HG02588 (cell line): ENCODE data around the gene PLD6.
"Not testable (repeated sequence)": the region's sequence is repeated elsewhere in the genome, so short reads cannot be mapped to it uniquely, and the experiment has no call there.

Experiments used
- ATAC-seq: cut with Tn5 transposase; IDR thresholded peaks from one replicate; pipeline ENCODE4 v1.9.1; 2021; ENCODE audit warnings: mild to moderate bottlenecking, moderate library complexity; ENCODE audit not compliant: unreplicated experiment

Gene PLD6, protein sequence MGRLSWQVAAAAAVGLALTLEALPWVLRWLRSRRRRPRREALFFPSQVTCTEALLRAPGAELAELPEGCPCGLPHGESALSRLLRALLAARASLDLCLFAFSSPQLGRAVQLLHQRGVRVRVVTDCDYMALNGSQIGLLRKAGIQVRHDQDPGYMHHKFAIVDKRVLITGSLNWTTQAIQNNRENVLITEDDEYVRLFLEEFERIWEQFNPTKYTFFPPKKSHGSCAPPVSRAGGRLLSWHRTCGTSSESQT

DNA sequence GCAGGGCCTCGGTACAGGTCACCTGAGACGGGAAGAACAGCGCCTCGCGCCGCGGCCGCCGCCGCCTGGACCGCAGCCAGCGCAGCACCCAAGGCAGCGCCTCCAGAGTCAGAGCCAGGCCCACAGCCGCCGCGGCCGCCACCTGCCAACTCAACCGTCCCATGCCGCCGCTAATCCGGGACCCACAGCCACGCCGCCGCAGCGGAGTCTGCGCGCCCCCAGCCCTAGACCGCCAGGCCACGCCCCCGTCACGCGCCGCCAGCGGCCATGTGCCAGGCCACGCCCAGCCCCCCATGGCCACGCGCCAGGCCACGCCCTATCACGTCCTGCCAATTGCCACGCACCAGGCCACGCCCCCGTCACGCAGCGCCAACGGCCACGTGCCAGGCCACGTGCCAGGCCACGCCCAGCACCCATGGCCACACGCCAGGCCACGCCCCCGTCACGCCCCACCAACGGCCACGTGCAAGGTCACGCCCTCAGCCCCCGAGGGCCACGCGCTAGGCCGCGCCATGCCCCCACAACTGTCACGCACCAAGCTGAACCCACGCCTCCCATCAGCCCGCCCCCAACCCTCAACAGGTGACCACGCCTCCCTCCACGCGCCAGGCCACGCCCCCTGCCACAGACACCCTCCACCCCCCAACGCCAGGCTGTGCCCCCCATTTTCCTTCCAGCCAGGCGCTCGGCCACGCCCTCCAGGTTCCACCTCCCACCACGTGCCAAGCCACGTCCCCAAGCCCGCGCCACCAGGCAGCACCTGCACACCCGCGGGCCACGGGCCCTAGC, at the start of gene PLD6:
Gene PLD6 (minus strand): TSS at position 210 of the 789 bp plus-strand sequence. CDS start 47 bp downstream, at position 163.
- peak; percentile 54 for ATAC-seq

DNA sequence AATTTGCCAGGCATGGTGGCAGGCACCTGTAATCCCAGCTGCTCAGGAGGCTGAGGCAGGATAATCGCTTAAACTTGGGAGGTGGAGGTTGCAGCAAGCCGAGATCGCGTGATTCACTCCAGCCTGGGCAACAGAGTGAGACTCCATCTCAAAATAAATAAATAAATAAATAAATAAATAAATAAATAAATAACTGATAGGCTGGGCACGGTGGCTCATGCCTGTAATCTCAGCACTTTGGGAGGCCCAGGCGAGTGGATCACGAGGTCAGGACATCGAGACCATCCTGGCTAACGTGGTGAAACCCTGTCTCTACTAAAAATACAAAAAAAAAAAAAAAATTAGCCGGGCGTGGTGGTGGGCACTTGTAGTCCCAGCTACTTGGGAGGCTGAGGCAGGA, 49.6 kb upstream of the PLD6 start:
- not testable (repeated sequence) for ATAC-seq

DNA sequence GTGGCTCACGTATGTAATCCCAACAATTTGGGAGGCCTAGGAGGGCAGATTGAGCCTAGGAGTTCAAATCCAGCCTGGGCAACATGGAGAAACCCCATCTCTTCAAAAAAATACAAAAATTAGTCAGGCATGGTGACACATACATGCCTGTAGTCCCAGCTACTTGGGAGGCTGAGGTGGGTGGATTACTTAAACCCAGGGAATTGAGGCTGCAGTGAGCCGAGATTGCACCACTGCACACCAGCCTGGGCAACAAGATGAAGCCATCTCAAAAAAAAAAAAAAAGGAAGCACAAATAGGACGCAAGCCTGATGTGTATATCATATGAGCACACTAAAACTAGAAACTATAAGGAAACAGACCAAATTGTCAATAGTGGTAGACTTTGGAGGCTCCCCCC, 47.9 kb upstream of the PLD6 start:
- no peak for ATAC-seq

DNA sequence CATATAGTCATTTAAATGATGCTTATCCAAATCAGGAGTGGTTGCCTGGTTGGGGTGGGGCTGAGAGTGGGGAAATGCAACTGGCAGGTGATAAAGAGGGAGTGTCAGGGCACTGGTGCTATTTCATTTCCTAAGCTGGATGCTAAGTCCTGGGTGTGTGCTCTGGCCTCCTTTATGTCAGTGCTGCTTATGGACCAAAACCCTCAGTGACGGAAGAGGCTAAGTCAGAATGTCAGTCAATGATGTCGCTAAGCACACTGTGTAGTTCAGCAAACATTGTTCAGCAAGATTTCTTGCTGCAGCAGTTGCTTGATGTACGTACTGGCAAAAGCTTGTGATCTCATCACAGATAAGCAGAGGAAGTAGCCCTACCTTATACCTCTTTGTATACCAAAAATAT, 47.3 kb upstream of the PLD6 start:
- ATAC-seq, result no peak

DNA sequence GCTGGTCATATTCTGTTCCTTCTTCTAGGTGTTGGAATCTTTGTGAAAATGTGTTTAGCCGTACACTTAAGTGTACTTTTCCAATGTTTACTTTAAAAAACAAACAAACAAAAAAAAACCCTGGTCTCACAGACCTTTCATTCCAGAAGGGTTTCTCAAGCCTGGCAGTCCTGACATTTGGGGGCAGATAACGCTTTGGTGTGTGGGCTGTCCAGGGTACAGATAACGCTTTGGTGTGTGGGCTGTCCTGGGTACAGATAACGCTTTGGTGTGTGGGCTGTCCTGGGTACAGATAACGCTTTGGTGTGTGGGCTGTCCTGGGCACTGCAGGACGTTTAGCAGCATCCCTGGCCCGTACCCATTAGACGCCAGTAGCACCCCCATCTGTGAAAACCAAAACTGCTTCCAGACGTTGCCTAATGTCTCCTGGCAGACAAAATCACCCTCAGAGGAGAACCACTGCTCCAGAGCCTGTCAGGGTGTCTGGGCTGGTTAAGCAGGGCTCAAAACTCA, 46.1 kb upstream of the PLD6 start:
- no peak for ATAC-seq

DNA sequence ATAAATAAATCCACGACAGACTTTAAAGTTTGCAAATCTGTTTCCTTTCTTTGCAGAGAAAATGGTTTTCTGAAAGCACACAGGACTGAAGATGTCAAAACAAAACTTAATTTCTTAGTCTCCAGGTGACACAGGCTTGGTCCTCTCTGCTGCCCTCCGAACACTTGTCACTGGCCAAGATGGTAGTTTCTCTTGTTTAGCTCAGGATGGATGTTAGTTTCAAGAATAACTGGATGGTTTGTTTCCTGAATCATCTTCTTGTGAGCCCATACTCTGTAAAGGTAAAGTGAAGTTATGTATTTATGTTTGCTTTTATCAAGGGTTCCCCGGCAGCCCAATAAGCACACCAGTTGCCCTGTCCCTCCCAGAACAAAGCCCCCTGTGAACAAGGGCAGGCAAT, 40.7 kb upstream of the PLD6 start:
- ATAC-seq, result no peak

DNA sequence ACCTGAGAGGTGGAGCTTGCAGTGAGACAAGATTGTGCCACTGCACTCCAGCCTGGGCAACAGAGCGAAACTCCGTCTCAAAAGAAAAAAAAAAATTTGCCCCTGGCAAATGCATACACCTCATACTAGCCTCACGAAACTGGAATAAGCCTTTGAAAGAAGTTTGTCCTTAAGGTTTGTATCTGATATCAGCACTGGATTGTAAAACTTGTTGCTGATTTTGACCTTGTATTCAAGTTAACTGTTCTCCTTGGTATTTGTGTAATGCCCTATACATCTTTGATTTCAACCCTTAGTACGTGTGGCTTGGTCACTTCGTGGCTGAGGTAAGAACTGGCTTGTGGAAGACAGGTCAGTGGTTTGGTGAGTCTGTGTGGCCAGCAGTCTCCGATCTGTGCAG, 37.0 kb upstream of the PLD6 start:
- ATAC-seq, result no peak

DNA sequence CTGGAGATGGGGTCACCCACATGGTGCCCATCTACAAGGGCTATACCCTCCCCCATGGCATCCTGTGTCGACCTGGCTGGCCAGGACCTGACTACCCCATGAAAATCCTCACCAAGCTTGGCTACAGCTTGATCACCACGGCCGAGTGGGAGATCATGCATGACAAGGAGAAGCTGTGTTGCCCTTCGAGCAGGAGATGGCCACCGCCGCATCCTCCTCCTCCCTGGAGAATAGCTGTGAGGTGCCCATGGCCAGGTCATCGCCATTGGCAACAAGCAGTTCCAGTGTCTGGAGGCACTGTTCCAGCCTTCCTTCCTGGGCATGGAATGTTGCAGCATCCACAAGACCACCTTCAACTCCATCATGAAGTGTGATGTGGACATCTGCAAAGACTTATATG, 36.1 kb upstream of the PLD6 start:
- ATAC-seq, result no peak

DNA sequence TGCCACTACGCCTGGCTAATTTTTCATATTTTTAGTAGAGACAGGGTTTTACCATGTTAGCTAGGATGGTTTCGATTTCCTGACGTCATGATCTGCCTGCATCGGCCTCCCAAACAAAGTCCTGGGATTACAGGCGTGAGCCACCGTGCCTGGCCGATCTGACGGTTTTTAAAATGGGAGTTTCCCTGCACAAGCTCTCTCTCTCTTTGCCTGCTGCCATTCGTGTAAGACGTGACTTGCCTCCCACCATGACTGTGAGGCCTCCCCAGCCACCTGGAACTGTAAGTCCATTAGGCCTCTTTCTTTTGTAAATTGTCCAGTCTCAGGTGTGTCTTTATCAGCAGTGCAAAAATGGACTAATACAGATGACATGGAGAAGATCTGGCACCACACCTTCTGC, 35.5 kb upstream of the PLD6 start:
- ATAC-seq, result no peak

DNA sequence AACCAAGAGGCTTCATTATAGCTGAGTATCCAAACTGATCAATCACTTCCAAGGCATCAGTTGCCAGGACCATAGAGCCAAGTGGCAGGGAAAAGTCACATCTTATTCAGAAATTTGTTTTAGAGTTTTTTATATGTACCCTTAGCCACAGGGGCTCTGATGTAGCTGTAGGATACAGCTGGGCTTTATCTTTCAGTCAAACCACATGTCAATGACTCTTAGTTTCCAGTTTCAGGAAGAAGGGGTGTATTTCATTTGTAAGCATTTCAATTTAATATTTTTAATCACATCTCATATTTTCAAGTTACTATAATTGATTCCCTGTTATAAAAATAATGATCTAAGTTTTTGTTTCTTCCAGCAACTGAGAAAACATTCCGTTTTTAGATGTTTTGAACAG, 33.7 kb upstream of the PLD6 start:
- ATAC-seq, result no peak

DNA sequence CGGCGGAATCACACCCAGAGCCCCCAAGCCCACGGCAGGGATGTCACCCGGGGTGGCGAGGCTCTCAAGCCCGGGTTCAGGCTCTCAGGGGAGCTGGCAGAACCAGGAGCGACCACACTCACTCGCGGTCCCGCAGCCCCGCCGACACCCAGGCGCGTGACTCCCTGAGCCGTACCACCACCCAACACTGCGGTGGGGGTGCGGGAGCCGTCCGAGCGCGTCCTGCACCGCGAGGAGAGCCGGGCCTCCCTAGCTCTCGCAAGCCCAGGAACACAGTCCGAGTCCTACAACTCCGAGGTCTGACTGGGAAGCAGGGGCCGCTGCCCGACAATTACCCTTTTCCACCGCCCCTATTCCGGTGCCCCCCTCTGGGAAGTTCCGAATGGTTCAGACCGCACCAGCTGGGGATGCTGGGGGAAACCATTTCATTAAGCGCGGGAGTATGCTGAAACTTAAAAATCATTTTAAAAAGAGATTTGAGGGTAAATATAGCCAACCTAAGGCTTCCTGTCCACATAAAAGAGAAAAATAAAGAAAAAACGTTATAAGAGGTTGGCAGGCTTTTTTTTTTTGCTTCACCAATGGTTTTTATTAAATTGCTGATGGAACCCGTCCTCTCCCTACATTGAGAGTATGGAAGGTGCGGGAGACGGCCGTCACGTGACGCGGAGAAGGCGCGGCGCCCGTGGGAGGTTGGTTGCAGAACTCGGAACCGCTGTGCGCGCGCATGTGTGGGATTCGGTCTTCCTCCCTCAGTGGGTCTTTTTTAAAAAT, 31.1 kb upstream of the PLD6 start, which contains the start of gene FLCN:
Gene FLCN (minus strand): TSS at position 143 of the 774 bp plus-strand sequence. CDS start 9,031 bp downstream, outside the sequence.
- ATAC-seq, result peak; percentile 80

DNA sequence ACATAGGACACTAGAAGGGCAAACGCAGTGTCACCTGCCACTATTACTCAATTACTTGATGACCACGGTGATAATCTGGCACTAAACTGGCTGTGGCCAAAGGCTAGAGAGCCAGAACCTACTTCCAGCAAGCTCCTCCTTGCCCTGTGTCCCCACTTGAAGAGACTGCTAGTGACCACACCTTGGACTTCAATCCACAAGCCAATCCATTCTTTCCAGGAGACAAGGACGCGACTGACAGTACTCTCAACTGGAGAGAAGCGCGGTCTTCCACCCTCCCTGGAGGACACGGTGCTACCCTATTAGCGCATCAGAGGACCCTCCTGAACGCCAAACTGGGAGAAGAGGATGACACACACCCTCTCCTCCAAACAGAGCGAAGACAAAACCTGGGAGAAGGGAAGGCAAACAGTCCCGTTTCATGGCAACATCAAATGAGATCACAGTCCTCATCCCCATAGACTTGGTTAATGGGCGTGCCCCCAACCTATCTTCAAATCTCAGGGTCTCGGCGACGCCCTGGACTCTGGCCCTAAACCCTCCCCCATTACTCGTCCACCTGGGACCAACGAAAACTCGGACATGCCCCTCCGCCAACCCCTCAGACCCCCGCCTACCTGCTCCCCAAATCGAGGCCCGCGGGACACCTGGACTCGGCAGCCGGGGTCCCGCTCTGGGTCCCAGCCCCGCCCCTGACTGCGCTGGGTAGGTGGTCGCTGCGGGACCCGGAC, 30.3 kb upstream of the PLD6 start:
- ATAC-seq, result peak; percentile 11

DNA sequence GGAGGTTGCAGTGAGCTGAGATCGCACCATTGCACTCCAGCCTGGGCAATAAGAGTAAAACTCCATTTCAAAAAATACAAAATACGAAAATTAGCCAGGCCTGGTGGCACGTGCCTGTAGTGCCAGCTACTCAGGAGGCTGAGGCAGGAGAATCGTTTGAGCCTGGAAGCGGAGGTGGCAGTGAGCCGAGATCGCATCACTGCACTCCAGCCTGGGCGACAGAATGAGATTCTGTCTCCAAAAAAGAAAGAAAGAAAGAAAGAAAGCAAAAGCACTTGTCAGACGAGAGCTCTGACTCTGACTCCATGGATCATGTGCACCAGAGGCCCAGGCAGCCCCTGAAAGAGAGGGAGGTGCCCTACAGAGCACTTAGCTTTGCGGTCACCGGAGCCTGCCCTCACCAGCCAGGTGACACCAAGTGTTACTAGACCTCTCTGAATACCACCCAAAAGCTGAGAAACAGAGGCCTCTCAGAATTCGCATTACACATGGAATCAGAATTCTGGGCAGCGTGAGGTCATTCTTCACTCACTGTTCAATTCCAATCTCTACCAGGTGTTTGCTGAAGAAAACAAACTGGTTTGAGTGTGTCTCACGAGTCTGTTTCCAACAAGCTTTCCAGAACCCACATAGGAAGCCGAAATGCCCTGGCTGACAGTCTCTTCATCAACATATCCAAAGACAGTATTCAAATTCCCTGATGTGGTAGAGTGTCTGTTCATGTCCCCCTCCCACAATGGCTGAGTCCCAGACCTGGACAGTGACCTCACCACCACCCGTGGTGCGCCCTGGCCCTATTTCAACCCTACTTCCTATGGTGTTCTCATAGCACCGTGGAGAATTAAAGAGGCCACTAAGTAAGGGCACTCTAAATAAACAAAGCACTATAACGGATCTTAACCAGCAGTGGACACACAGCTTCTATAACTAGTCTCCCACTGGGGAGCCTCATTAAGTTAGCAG, 29.4 kb upstream of the PLD6 start:
- no peak for ATAC-seq

DNA sequence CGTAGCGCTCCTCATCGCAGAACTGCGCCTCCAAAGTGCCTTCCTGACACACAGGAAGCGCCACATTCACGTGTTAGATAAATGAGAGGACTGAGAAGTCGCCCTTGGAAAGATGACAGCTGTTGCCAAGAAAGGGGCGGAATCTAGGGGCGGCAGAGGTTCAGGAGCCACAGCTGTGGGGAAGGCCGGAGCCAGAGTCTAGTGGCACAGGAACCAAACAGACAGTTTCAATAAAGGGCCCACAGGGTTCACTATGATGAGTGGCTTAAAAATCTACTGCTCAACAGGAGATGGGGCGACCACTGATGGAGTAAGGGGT, 26.1 kb upstream of the PLD6 start:
- ATAC-seq, result no peak

DNA sequence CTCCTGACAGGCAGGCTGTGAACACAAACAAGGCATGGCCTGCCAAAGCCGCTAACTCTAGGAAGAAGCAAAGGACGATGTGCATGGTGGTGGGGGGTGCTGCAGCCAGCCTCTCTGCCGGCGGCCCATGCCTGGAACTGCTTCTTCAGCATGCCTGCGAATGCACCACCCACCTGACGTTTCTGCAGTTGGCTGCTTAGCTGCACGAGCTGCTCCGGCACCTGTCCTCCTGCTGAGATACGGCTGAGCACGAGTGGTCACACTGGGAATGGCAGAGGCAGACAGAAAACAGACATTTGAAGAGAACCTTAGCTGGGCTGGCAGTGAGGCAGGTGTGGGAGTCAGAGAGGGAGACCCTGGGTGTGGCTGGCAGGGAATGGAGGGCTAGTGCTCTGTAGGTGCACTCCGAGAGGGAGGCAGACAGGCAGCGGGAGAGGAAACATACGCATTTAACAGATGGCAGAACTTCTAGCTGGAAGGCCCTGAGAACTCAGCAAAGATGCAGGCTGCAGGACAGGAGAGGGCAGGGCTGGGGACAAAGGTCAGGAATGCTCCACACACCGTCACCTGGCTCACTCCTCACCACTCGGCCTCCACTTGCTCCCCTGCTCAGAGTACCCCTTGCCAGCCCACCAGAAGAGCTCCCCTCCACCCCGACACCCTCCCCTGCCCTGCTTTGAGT, 25.6 kb upstream of the PLD6 start:
- no peak for ATAC-seq

DNA sequence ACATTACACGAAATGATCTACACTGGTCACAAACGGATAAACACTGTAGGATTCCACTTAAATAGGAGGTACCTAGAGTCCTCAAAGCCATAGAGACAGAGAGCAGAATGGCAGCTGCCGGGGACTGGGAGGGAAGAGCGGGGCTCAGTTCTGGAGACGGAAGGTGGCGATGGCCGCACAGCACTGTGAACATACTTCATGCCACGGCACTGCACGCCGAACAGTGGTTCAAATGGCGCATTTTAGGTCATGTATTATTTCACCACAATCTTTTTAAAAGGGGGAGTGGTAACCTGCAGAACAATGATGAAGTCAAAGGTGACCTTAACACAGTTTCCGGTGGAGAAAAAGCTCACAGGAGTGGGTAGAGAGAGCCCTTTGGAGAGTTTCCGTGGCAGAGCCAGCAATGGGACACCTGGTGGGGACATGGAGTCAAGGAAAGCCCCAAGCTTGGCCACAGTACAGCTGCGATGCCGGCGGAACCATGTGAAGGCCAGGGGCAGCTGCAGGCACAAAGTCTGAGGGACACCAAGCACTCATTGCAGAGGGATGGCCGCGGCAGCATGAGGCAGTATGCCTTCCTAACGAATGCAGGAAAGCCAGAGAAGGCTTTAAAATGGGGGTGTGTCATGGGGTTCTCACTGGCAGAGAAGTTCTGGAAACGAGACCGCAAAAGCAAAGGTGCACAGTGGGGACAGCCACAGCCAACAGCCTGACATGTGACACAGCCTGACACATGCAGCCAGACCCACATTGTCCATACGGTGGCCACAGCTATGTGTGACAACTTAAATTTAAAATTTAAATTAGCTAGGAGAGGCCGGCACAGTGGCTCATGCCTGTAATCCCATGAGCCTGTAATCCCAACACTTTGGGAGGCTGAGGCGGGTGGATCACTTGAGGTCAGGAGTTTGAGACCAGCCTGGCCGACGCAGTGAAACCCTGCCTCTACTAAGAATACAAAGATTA, 23.6 kb upstream of the PLD6 start:
- ATAC-seq, result no peak

DNA sequence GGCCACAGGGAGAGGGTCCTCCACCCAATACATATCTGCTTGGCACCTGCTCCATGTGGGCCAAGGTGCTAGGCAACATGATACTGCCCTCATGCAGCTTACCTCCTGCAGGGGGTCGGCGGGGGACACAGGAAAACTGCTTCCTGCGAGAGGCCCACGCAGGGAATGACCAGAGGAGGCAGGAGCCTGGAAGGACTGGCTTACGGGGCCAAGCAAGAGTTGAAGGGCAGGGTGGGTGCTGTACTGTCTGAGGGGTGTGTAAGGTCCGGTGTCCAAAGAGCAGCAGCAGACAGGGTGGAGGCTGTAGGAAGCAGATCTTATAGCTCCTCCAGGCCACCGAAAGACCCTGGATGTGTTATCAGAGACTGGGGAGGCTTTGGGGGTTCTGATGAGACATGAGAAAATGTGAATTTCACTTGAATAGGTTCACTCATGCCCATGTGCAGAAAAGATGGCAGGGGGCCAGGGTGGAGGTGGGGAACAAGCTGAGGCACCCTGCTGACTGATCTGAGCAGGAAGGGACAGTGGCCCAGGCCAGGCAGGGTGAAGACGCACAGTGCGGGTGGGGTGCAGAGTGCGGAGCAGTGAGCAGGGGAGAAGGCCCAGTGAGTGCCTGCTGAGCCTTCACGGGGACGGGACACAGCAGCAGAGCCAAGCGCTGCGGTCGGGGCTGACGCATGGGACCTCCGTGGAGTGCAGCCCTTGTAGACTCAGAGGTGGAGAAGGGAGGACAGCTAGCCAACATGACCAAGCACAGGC, 22.6 kb upstream of the PLD6 start:
- no peak for ATAC-seq
